ENCODE measurements around the gene RNF167. TPM values are rescaled to one million over a fixed set of nuclear protein-coding genes. Genes with fewer than 3 reads are reported as not detected.

Gene RNF167
- total RNA-seq, 5 donors from 2014 or later (not counting 1 experiment from before 2014, with no cell fraction given), result 109 to 158 (median 135) TPM

DNA sequence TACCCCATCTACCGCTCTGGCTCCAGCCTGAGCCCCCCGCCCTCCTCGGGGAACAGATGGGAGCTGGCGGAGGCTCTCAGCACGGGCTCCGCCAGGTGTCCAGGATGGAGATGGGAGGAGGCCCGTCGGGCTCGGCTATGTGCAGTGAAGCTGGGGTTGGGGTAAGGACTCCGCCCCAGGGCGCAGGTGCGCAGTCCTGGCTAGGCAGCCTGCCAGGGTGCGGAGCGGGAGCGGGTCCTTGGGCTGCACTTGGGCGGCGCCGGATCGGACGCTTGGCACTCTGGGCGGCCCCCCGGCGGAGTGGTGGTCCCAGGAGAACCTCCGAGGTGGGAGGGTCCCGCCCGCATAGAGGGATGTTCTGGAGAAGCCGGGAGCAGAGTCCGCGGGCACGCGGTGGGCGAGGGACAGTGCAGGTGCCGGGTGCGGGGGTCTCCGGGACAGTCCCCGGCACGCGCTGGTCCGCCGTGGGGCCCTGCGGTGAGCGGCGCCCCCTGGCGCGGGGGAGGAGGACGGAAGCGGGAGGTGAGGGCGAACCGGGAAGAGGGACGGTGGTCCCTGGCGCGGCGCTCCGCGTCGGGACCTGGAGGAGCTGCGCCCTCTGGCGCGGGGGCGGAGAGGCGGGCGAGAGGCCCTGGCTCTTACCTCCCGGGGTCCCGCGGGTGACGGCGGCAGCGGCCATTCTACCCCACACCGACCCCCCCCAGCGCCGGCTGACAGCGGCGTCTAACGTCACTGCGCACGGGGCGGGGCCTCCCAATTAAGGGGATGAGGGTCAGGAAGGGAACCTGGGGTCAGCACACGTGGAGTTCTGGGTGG is 47.1 kb downstream of the RNF167 start, which contains the start of gene CAMTA2:
Gene CAMTA2 (minus strand): TSS at position 725 of the 816 bp plus-strand sequence. CDS start 1,453 bp downstream, outside the sequence.
- Mint-ChIP-seq H3K27ac (peak within 1 kb of the TSS; percentile 89 to 96), H3K4me1 (peaks cover 37 to 44% (median 40%) of the 10 kb centered on the region in 3 donors), H3K27me3 (no peaks in the 10 kb centered on the region), H3K36me3 (peaks cover 11% of the 10 kb centered on the region), H3K4me3 (peak within 1 kb of the TSS; percentile 88 to 92 (median 91)), H3K9me3 (no peaks in the 10 kb centered on the region)
- no peaks in the 10 kb centered on the region for H3K9me3 ChIP-seq
- peak within 1 kb of the TSS; percentile 70 to 89 for H3K4me3 ChIP-seq (ENCODE audit: control insufficient read depth in 1 of 2, extremely low read depth in 1 of 2, low read length in 1 of 2)
- under 1% methylated on average over 63 of the region's 78 CpGs for WGBS (ENCODE audit: insufficient coverage)
- peaks cover 0 to 13% of the 10 kb centered on the region in 2 donors for H3K36me3 ChIP-seq (ENCODE audit: control insufficient read depth in 2 of 2, extremely low read depth in 1 of 2, insufficient read depth in 1 of 2, low read length in 1 of 2)
- ChIA-PET CTCF (interaction anchor here in 1 of 2 donors (0.8 to 1.6 kb wide), 4 partner anchors 10 to 74 kb away, joined by 3 to 7 read pairs (median 6); partner anchors contain the start of genes INCA1, KIF1C, RNF167 and SLC25A11), POLR2A (interaction anchor here in 1 of 2 donors (2.0 kb wide), 1 partner anchor 20 kb away, joined by 7 read pairs; the partner anchor contains the start of gene SPAG7)
- ATAC-seq (replicated peaks in 1 of 4) (peak; percentile 91 to 93 (median 93)), DNase-seq (peak; percentile 69 to 91 (median 81))
- H3K27me3 ChIP-seq (replicated peaks in 1 of 2; ENCODE audit: control insufficient read depth in 2 of 2, extremely low read depth in 1 of 2, insufficient read depth in 2 of 2, low read length in 1 of 2), result no peaks in the 10 kb centered on the region
- H3K4me1 ChIP-seq (ENCODE audit: control insufficient read depth in 1 of 2, extremely low read depth in 1 of 2, insufficient read depth in 2 of 2, low read length in 2 of 2), result peaks cover 9 to 33% of the 10 kb centered on the region in 2 experiments
- H3K27ac ChIP-seq (ENCODE audit: low read length), result peak within 1 kb of the TSS; percentile 90

DNA sequence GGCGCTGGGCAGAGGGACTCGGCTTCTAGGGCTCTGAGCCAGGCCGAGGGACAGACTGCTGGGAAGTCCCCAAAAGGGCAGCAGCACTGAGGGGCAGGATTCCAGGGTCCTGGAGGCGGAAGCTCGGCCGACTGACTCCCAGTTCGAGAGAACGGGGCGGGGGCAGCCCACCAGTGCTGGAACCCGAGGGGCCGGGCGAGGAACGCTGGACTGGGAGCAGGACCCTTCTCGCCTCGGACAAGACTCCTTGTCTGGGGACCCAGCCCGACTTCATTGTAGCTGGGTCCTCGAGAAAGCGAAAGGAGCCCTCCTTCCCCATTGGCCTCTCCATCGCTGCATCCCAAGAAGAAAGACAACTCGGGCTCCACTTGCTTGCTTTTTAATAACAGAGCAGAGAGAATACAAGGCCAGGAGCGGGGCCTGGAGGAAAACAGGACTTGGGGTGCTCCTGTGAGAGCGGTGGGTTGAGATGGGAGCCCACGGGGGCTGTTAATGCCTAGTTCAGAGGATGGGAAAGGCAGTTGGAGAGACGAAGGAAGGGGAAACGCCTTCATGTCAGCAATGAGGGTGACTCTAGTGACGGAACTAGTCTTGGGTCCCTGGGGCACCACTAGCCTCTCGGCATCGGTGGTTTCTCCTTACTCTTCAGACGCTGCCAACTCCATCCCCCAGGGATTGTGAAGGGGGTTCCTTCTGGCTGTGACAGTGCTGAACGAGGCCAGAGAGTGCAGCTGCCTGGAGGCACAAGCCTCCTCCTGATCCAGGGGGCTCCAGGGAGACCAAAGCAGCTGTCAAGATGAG is 47.9 kb downstream of the RNF167 start:
- Histone ChIP-seq H3K4me3 (ENCODE audit: control insufficient read depth in 1 of 2, extremely low read depth in 1 of 2, low read length in 1 of 2) (peak overlapping the region; percentile 70 to 89), H3K9me3 (no peaks in the 10 kb centered on the region), H3K4me1 (ENCODE audit: control insufficient read depth in 1 of 2, extremely low read depth in 1 of 2, insufficient read depth in 2 of 2, low read length in 2 of 2) (peaks cover 9 to 33% of the 10 kb centered on the region in 2 experiments), H3K27me3 (replicated peaks in 1 of 2; ENCODE audit: control insufficient read depth in 2 of 2, extremely low read depth in 1 of 2, insufficient read depth in 2 of 2, low read length in 1 of 2) (no peaks in the 10 kb centered on the region), H3K27ac (ENCODE audit: low read length) (peak overlapping the region; percentile 90), H3K36me3 (ENCODE audit: control insufficient read depth in 2 of 2, extremely low read depth in 1 of 2, insufficient read depth in 1 of 2, low read length in 1 of 2) (peaks cover 0 to 5% of the 10 kb centered on the region in 2 donors)
- Mint-ChIP-seq H3K9me3 (no peaks in the 10 kb centered on the region), H3K27ac (peak overlapping the region; percentile 89 to 96), H3K4me1 (peaks cover 37 to 42% (median 40%) of the 10 kb centered on the region in 3 donors), H3K36me3 (peaks cover 4% of the 10 kb centered on the region), H3K4me3 (peak overlapping the region; percentile 88 to 92 (median 91)), H3K27me3 (no peaks in the 10 kb centered on the region)
- no peak for DNase-seq
- ATAC-seq (replicated peaks in 1 of 4), result peak in 3 of 4 experiments; percentile 12 to 17 (median 17)
- WGBS (ENCODE audit: insufficient coverage), result 2% methylated on average over 24 of the region's 30 CpGs
- CTCF ChIA-PET, result interaction anchor here (0.6 to 1.6 kb wide), 3 partner anchors 21 to 48 kb away, joined by 6 to 7 read pairs (median 7); partner anchors contain the start of genes RNF167 (in 1 of the 2), SLC25A11 (in 1 of the 2) and SPAG7 (in 1 of the 2)
- POLR2A ChIA-PET, result interaction anchor here in 1 of 2 donors (2.0 kb wide), 1 partner anchor 21 kb away, joined by 7 read pairs; the partner anchor contains the start of gene SPAG7

DNA sequence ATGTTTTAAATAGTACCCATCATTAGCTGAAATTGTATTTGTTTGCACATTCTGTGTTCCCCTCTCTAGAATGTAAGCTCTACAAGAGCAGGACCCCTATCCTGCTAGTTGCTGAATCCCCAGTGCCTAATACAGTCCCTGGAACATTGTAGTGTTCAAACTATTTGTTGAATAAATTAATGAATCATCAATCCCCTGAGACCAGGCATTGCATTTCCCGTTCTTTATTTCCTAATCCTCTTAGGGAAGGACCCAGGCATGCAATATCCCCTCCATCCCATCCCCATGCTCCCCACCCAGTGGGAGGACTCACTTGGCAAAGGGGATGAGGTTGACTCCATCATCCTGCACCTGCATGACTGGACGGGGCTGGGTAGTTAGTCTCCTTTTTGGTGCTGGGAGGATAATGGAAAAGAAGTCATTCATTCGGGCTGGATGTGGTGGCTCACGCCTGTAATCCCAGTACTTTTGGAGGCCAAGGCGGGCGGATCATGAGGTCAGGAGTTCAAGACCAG is 54.1 kb downstream of the RNF167 start:
- CTCF ChIA-PET, result no interaction called here
- no peak overlapping the region for H3K27ac Mint-ChIP-seq
- Histone ChIP-seq H3K36me3 (ENCODE audit: control insufficient read depth in 2 of 2, extremely low read depth in 1 of 2, insufficient read depth in 1 of 2, low read length in 1 of 2) (no peaks in the 10 kb centered on the region), H3K4me1 (ENCODE audit: control insufficient read depth in 1 of 2, extremely low read depth in 1 of 2, insufficient read depth in 2 of 2, low read length in 2 of 2) (peaks cover 9 to 25% of the 10 kb centered on the region in 2 experiments), H3K27ac (ENCODE audit: low read length) (no peak overlapping the region), H3K9me3 (no peaks in the 10 kb centered on the region), H3K27me3 (replicated peaks in 1 of 2; ENCODE audit: control insufficient read depth in 2 of 2, extremely low read depth in 1 of 2, insufficient read depth in 2 of 2, low read length in 1 of 2) (peaks cover 0 to 2% of the 10 kb centered on the region in 2 experiments), H3K4me3 (ENCODE audit: control insufficient read depth in 1 of 2, extremely low read depth in 1 of 2, low read length in 1 of 2) (no peak overlapping the region)
- ATAC-seq (replicated peaks in 1 of 4), result no peak
- no peak for DNase-seq
- no peaks in the 10 kb centered on the region for H3K36me3 Mint-ChIP-seq
- no peaks in the 10 kb centered on the region for H3K27me3 Mint-ChIP-seq
- H3K4me3 Mint-ChIP-seq, result no peak overlapping the region
- no CpG with 5 or more reads among the region's 6 CpGs for WGBS (ENCODE audit: insufficient coverage)
- no peaks in the 10 kb centered on the region for H3K9me3 Mint-ChIP-seq
- POLR2A ChIA-PET, result no interaction called here
- H3K4me1 Mint-ChIP-seq, result peaks cover 22 to 28% (median 23%) of the 10 kb centered on the region in 3 donors

Other genes starting within 250 kb of the RNF167 start
- 10 to 100 TPM; 50.0 to 88.3 (median 85.0) TPM for gene PELP1, start 236.1 kb upstream of the RNF167 start, total RNA-seq
- gene ARRB2, start 229.6 kb upstream of the RNF167 start, total RNA-seq, result 100 to 1,000 TPM; 247 to 374 (median 325) TPM
- 10 to 100 TPM in 4 of 5 donors, 1 to 10 TPM in 1; 9.0 to 33.1 (median 28.6) TPM for gene MED11, start 208.8 kb upstream of the RNF167 start, total RNA-seq
- 1 to 10 TPM in 1 of 5 donors, under 1 TPM in 4; 0.29 to 1.4 (median 0.44) TPM for gene ZMYND15, start 200.4 kb upstream of the RNF167 start, total RNA-seq
- gene CXCL16, start 200.3 kb upstream of the RNF167 start, total RNA-seq, result 10 to 100 TPM in 1 of 5 donors, 1 to 10 TPM in 4; 2.5 to 11.2 (median 3.1) TPM
- gene TM4SF5, start 168.4 kb upstream of the RNF167 start, total RNA-seq, result not detected
- gene VMO1, start 153.9 kb upstream of the RNF167 start, total RNA-seq, result under 1 TPM in 4 of 5 donors, not detected in 1; 0.38 to 0.82 (median 0.59) TPM
- not detected for gene GLTPD2, start 151.3 kb upstream of the RNF167 start, total RNA-seq
- 10 to 100 TPM; 45.7 to 63.5 (median 57.0) TPM for gene PSMB6, start 144.1 kb upstream of the RNF167 start, total RNA-seq
- gene PLD2, start 133.1 kb upstream of the RNF167 start, total RNA-seq, result 10 to 100 TPM; 24.2 to 41.7 (median 31.4) TPM
- 100 to 1,000 TPM; 156 to 189 (median 164) TPM for gene MINK1, start 106.9 kb upstream of the RNF167 start, total RNA-seq
- 10 to 100 TPM in 2 of 5 donors, 1 to 10 TPM in 3; 3.1 to 41.1 (median 4.1) TPM for gene C17orf107, start 40.7 kb upstream of the RNF167 start, total RNA-seq
- gene CHRNE, start 37.2 kb upstream of the RNF167 start, total RNA-seq, result 1 to 10 TPM in 3 of 5 donors, under 1 TPM in 2; 0.73 to 3.5 (median 1.3) TPM
- gene GP1BA, start 8.0 kb upstream of the RNF167 start, total RNA-seq, result under 1 TPM in 1 of 5 donors, not detected in 4; 0.40 TPM
- 10 to 100 TPM; 30.9 to 51.6 (median 47.0) TPM for gene SLC25A11, start 222 bp upstream of the RNF167 start, total RNA-seq
- gene PFN1, start 8.3 kb downstream of the RNF167 start, total RNA-seq, result 100 to 1,000 TPM; 654 to 853 (median 744) TPM
- gene ENO3, start 10.9 kb downstream of the RNF167 start, total RNA-seq, result 10 to 100 TPM; 31.0 to 38.4 (median 36.3) TPM
- gene SPAG7, start 27.5 kb downstream of the RNF167 start, total RNA-seq, result 10 to 100 TPM; 36.4 to 65.6 (median 55.8) TPM
- 10 to 100 TPM; 59.8 to 82.8 (median 72.0) TPM for gene CAMTA2, start 47.4 kb downstream of the RNF167 start, total RNA-seq
- under 1 TPM in 2 of 5 donors, not detected in 3; 0.38 to 0.43 TPM for gene INCA1, start 57.3 kb downstream of the RNF167 start, total RNA-seq
- 10 to 100 TPM; 15.3 to 37.9 (median 28.5) TPM for gene KIF1C, start 57.7 kb downstream of the RNF167 start, total RNA-seq
- gene SLC52A1, start 95.2 kb downstream of the RNF167 start, total RNA-seq, result under 1 TPM in 3 of 5 donors, not detected in 2; 0.14 to 0.62 (median 0.25) TPM
- gene ZFP3, start 138.2 kb downstream of the RNF167 start, total RNA-seq, result 10 to 100 TPM in 1 of 5 donors, 1 to 10 TPM in 4; 3.3 to 10.4 (median 8.5) TPM
- 10 to 100 TPM in 3 of 5 donors, 1 to 10 TPM in 2; 7.3 to 20.9 (median 14.2) TPM for gene ZNF232, start 171.6 kb downstream of the RNF167 start, total RNA-seq
- gene USP6, start 175.8 kb downstream of the RNF167 start, total RNA-seq, result 1 to 10 TPM in 1 of 5 donors, under 1 TPM in 4; 0.03 to 1.1 (median 0.09) TPM